Melanocyte of skin (primary cell): ENCODE results near the gene TMEM14B. TPM values are rescaled to one million over a fixed set of nuclear protein-coding genes. Genes with fewer than 3 reads are reported as not detected.

Source experiments
- small RNA-seq, 2 donors: library from RNA; depleted of rRNA; stranded (forward); fragments of <200 nt; gene quantifications; one replicate each; pipeline ENCODE3, GENCODE V24; 2012
- total RNA-seq, 2 donors: library from RNA; depleted of rRNA; stranded (reverse); fragments of >200 nt; gene quantifications; 2 replicates each; pipeline ENCODE4 v1.2.3, GENCODE V29; 2012

The TMEM14B gene
- total RNA-seq: 10 to 100 TPM; 47.8 to 57.3 TPM

DNA sequence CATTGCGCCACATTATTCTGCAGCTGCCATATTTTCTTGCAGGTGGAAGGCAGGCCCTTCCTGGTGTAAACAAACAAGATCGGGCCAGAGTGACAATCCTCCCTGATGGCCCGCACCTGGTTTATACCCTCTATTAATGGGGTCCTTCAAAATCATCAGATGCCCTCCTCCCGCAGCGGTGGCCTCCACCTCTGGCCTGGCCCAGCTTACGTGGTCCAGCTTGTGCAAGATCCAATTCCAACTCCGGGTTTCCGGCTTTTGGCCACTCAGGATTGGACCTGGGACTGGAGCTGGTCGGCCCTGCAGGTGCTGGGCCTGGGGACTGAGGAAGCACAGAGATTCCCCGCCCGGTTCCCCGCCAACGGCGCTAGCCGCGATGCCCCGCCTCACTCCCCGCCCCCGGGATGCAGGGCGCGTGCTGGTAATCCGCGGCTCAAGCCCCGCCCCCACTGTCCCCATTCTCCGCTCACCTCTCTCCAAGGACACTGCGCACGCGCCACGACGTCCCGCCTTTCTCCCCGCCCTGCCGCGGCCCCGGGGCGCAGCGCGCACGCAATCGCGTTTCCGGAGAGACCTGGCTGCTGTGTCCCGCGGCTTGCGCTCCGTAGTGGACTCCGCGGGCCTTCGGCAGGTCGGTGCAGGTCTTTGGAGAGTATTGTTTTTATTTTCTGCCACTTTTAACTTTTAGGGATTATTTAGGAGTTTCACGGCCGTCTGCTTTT, at the start of gene TMEM14B:
TSS of gene TMEM14B (plus strand) at position 555 of the 722 bp plus-strand sequence. CDS start 1,441 bp downstream, outside the sequence.

DNA sequence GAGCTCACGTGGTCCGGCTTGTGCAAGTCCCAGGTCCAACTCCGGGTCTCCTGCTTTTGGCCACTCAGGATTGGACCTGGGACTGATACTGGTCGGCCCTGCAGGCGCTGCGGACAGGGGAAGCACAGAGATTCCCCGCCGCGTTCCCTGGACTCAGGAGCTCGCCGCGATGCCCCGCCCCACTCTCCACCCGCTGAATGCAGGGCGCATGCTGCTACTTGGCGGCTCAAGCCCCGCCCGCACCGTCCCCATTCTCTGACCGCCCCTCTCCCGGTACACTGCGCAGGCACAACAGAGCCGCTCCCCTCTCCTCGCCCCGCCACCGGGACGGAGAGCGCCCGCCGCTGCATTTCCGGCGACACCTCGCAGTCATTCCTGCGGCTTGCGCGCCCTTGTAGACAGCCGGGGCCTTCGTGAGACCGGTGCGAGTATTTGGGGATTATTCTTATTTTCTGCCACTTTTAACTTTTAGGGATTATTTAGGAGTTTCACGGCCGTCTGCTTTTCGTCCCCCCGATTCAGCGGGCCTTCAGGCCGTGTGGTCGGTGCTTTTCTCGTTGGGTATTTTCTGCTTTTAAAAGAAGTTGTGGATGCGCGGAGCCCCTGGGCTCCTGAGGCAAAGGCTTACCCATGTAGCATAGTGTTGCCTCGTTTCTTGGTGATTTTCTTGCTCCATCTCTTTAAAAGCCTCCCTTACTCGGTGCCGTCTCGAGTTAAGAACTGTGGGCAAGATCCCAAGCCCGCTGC, 24.6 kb upstream of the TMEM14B start, which contains the start of gene TMEM14C:
TSS of gene TMEM14C (plus strand) at position 251 of the 747 bp plus-strand sequence. CDS start 1,544 bp downstream, outside the sequence.

Small RNA genes within 50 kb of the gene (small RNA-seq; reads per million reads assigned to genes)
- 0 to 0.06 reads per million in 2 donors for gene RNA5SP203

Other genes starting within 250 kb of the TMEM14B start
- gene GCNT2, start 226.5 kb upstream of the TMEM14B start, total RNA-seq: 100 to 1,000 TPM; 153 to 198 TPM
- not detected for gene C6orf52, start 53.2 kb upstream of the TMEM14B start, total RNA-seq
- gene PAK1IP1, start 52.8 kb upstream of the TMEM14B start, total RNA-seq: 10 to 100 TPM; 14.1 to 28.6 TPM
- gene TMEM14C, start 24.7 kb upstream of the TMEM14B start, total RNA-seq: 10 to 100 TPM; 85.3 to 95.2 TPM
- under 1 TPM in 1 of 2 donors, not detected in 1; 0.33 TPM for gene MAK, start 90.7 kb downstream of the TMEM14B start, total RNA-seq
- not detected for gene GCM2, start 134.2 kb downstream of the TMEM14B start, total RNA-seq
- gene SYCP2L, start 139.2 kb downstream of the TMEM14B start, total RNA-seq: under 1 TPM in 1 of 2 donors, not detected in 1; 0.69 TPM